ENCODE data around the gene FAT2. TPM values are rescaled to one million over a fixed set of nuclear protein-coding genes. Genes with fewer than 3 reads are reported as not detected.

Gene FAT2
- total RNA-seq, 1 experiment from 2014 or later = 0.48 TPM

- Histone ChIP-seq H3K27ac (no peak overlapping the region), H3K79me2 (ENCODE audit: low read depth) (no peaks in the 10 kb centered on the region), H3K9me2 (ENCODE audit: insufficient read depth) (no peaks in the 10 kb centered on the region), H4K20me1 (ENCODE audit: insufficient read depth) (no peaks in the 10 kb centered on the region), H3F3A (ENCODE audit: insufficient read depth, low read depth) (no peaks in the 10 kb centered on the region), H3K9me3 (ENCODE audit: insufficient read depth, low read depth) (no peaks in the 10 kb centered on the region), H2AFZ (no peak overlapping the region), H3K36me3 (ENCODE audit: low read depth) (no peaks in the 10 kb centered on the region), H3K4me2 (no peak overlapping the region), H3K4me3 (no peak overlapping the region), H3K27me3 (ENCODE audit: insufficient read depth, low read depth) (peaks cover 23% of the 10 kb centered on the region; the same call in 1 of the 2 replicates), H3K4me1 (replicated peaks; ENCODE audit: insufficient read depth) (no peaks in the 10 kb centered on the region)
- intact Hi-C loops (cut with micrococcal nuclease; ENCODE audit: unreplicated experiment) = no loop called here
- no peak for DNase-seq
- ChIA-PET CTCF (no interaction called here), POLR2A (ENCODE audit: unreplicated experiment) (no interaction called here)
- BruUV-seq (replicated peaks) = no TSS peak
- TF ChIP-seq EZH2 (IDR thresholded peaks at IDR 0.05; ENCODE audit: low read depth) (no peak), CTCF (conservative IDR thresholded peaks at IDR 0.05) (no peak)
Observed at GRCh38 chr5:151633892-151634291, 42.8 kb upstream of the FAT2 start.

- Histone ChIP-seq H3K4me1 (replicated peaks; ENCODE audit: insufficient read depth) (no peaks in the 10 kb centered on the region), H3F3A (ENCODE audit: insufficient read depth, low read depth) (no peaks in the 10 kb centered on the region), H3K36me3 (ENCODE audit: low read depth) (no peaks in the 10 kb centered on the region), H3K9me3 (ENCODE audit: insufficient read depth, low read depth) (no peaks in the 10 kb centered on the region), H3K9me2 (ENCODE audit: insufficient read depth) (no peaks in the 10 kb centered on the region), H3K79me2 (ENCODE audit: low read depth) (no peaks in the 10 kb centered on the region), H2AFZ (no peak overlapping the region), H3K27me3 (ENCODE audit: insufficient read depth, low read depth) (peaks cover 23% of the 10 kb centered on the region; the same call in 1 of the 2 replicates), H3K4me2 (no peak overlapping the region), H3K27ac (no peak overlapping the region), H4K20me1 (ENCODE audit: insufficient read depth) (no peaks in the 10 kb centered on the region), H3K4me3 (no peak overlapping the region)
- TF ChIP-seq CTCF (conservative IDR thresholded peaks at IDR 0.05) (no peak), EZH2 (IDR thresholded peaks at IDR 0.05; ENCODE audit: low read depth) (no peak)
- BruUV-seq (replicated peaks) = no TSS peak
- CTCF ChIA-PET = no interaction called here
- DNase-seq = no peak
- POLR2A ChIA-PET (ENCODE audit: unreplicated experiment) = no interaction called here
- intact Hi-C loops (cut with micrococcal nuclease; ENCODE audit: unreplicated experiment) = no loop called here
Observed at GRCh38 chr5:151632941-151633340, 41.8 kb upstream of the FAT2 start.

- no TSS peak for BruUV-seq (replicated peaks)
- H3K9me2 ChIP-seq (ENCODE audit: insufficient read depth) = no peaks in the 10 kb centered on the region
- H3K4me3 ChIP-seq = no peak overlapping the region
- H3K79me2 ChIP-seq (ENCODE audit: low read depth) = no peaks in the 10 kb centered on the region
- H3K4me1 ChIP-seq (replicated peaks; ENCODE audit: insufficient read depth) = no peaks in the 10 kb centered on the region
- TF ChIP-seq EZH2 (IDR thresholded peaks at IDR 0.05; ENCODE audit: low read depth) = no peak
- TF ChIP-seq CTCF (conservative IDR thresholded peaks at IDR 0.05) = no peak
- H3K27me3 ChIP-seq (ENCODE audit: insufficient read depth, low read depth) = peaks cover 23% of the 10 kb centered on the region; the same call in 1 of the 2 replicates
- DNase-seq = no peak
- ChIA-PET POLR2A (ENCODE audit: unreplicated experiment) (no interaction called here), CTCF (no interaction called here)
- H3K9me3 ChIP-seq (ENCODE audit: insufficient read depth, low read depth) = no peaks in the 10 kb centered on the region
- H3K27ac ChIP-seq = no peak overlapping the region
- H2AFZ ChIP-seq = no peak overlapping the region
- intact Hi-C loops (cut with micrococcal nuclease; ENCODE audit: unreplicated experiment) = no loop called here
- H3F3A ChIP-seq (ENCODE audit: insufficient read depth, low read depth) = no peaks in the 10 kb centered on the region
- H4K20me1 ChIP-seq (ENCODE audit: insufficient read depth) = no peaks in the 10 kb centered on the region
- H3K4me2 ChIP-seq = no peak overlapping the region
- H3K36me3 ChIP-seq (ENCODE audit: low read depth) = no peaks in the 10 kb centered on the region
Observed at GRCh38 chr5:151632524-151632923, 41.4 kb upstream of the FAT2 start.

Measured in PC-9 (cell line).